HG03442 (cell line): Measurements from ENCODE around the gene MLXIPL.
"Not testable (repeated sequence)": the region's sequence is repeated elsewhere in the genome, so short reads cannot be mapped to it uniquely, and the experiment has no call there.

Source experiments
- ATAC-seq: cut with Tn5 transposase; IDR thresholded peaks from one replicate; pipeline ENCODE4 v1.9.1; 2021; ENCODE audit warnings: mild to moderate bottlenecking, moderate library complexity; ENCODE audit not compliant: unreplicated experiment

Gene MLXIPL

GRCh38 chr7:73582664-73583202 lies 41.6 kb downstream of the MLXIPL start:
- no peak for ATAC-seq

- ATAC-seq: not testable (repeated sequence)
Measured at GRCh38 chr7:73581006-73581405, 43.3 kb downstream of the MLXIPL start.

- peak; percentile 89 for ATAC-seq
Measured at GRCh38 chr7:73578342-73579128, 45.8 kb downstream of the MLXIPL start, which contains the start of gene TBL2. Gene TBL2 (minus strand): TSS chr7:73578579. CDS start chr7:73578549, 30 bp downstream.

GRCh38 chr7:73577627-73578341 lies 46.5 kb downstream of the MLXIPL start:
- ATAC-seq: peak; percentile 5

- ATAC-seq: no peak
Measured at GRCh38 chr7:73573791-73574190, 50.5 kb downstream of the MLXIPL start.

GRCh38 chr7:73573276-73573675 lies 51.0 kb downstream of the MLXIPL start:
- ATAC-seq: no peak

GRCh38 chr7:73572767-73573186 lies 51.5 kb downstream of the MLXIPL start:
- ATAC-seq: no peak

GRCh38 chr7:73570977-73571376 lies 53.3 kb downstream of the MLXIPL start:
- ATAC-seq: no peak

- ATAC-seq: no peak
Measured at GRCh38 chr7:73570521-73570920, 53.8 kb downstream of the MLXIPL start.

- ATAC-seq: no peak
Measured at GRCh38 chr7:73569042-73569608, 55.2 kb downstream of the MLXIPL start.

- ATAC-seq: no peak
Measured at GRCh38 chr7:73567846-73568685, 56.3 kb downstream of the MLXIPL start.

GRCh38 chr7:73567140-73567539 lies 57.2 kb downstream of the MLXIPL start:
- no peak for ATAC-seq

- ATAC-seq: not testable (repeated sequence)
Measured at GRCh38 chr7:73566431-73566830, 57.9 kb downstream of the MLXIPL start.

GRCh38 chr7:73565675-73566340 lies 58.5 kb downstream of the MLXIPL start:
- ATAC-seq: no peak

- ATAC-seq: no peak
Measured at GRCh38 chr7:73560109-73560835, 64.0 kb downstream of the MLXIPL start.

- peak; percentile 41 for ATAC-seq
Measured at GRCh38 chr7:73557397-73558257, 66.7 kb downstream of the MLXIPL start, which contains the start of gene BCL7B. Gene BCL7B (minus strand): TSS chr7:73557690. CDS start chr7:73557578, 112 bp downstream.

- peak; percentile 82 for ATAC-seq
Measured at GRCh38 chr7:73557108-73557396, 67.3 kb downstream of the MLXIPL start.
